ENCODE data around the gene ARGFX. TPM values are rescaled to one million over a fixed set of nuclear protein-coding genes. Genes with fewer than 3 reads are reported as not detected.
"Not testable (repeated sequence)": the region's sequence is repeated elsewhere in the genome, so short reads cannot be mapped to it uniquely, and the experiment has no call there.

Gene ARGFX
- total RNA-seq, 2 experiments from 2014 or later, result not detected

GRCh38 chr3:121595765-121596406, 28.1 kb downstream of the ARGFX start:
- intact Hi-C loops (cut with micrococcal nuclease), result no loop called here
- ATAC-seq (no peak), DNase-seq (no peak)
- H3K36me3 Mint-ChIP-seq (ENCODE audit: low read depth), result no peaks in the 10 kb centered on the region
- no peak for TF ChIP-seq CTCF (IDR thresholded peaks at IDR 0.05)
- POLR2A ChIA-PET, result no interaction called here
- H3K9me3 Mint-ChIP-seq, result no peaks in the 10 kb centered on the region
- no peaks in the 10 kb centered on the region for H3K4me1 Mint-ChIP-seq (ENCODE audit: low read depth)
- H3K27me3 Mint-ChIP-seq, result peaks cover 1% of the 10 kb centered on the region
- CTCF ChIA-PET, result interaction anchor here (2.2 kb wide), 1 partner anchor 10 kb away, joined by 7 read pairs; no protein-coding TSS in a partner anchor
- no peak overlapping the region for H3K4me3 Mint-ChIP-seq
- no peak overlapping the region for H3K27ac Mint-ChIP-seq

- H3K36me3 Mint-ChIP-seq (ENCODE audit: low read depth), result no peaks in the 10 kb centered on the region
- DNase-seq (no peak), ATAC-seq (no peak)
- H3K4me3 Mint-ChIP-seq, result no peak overlapping the region
- no peaks in the 10 kb centered on the region for H3K27me3 Mint-ChIP-seq
- POLR2A ChIA-PET, result no interaction called here
- H3K4me1 Mint-ChIP-seq (ENCODE audit: low read depth), result no peaks in the 10 kb centered on the region
- no peak overlapping the region for H3K27ac Mint-ChIP-seq
- intact Hi-C loops (cut with micrococcal nuclease), result no loop called here
- no peak for TF ChIP-seq CTCF (IDR thresholded peaks at IDR 0.05)
- CTCF ChIA-PET, result no interaction called here
- H3K9me3 Mint-ChIP-seq, result no peaks in the 10 kb centered on the region
Measured at GRCh38 chr3:121598564-121598963, 30.8 kb downstream of the ARGFX start.

GRCh38 chr3:121599900-121600299, 32.2 kb downstream of the ARGFX start:
- H3K4me1 Mint-ChIP-seq (ENCODE audit: low read depth); H3K4me3 Mint-ChIP-seq; CTCF ChIA-PET; POLR2A ChIA-PET; H3K27me3 Mint-ChIP-seq; intact Hi-C loops (cut with micrococcal nuclease); H3K27ac Mint-ChIP-seq; H3K36me3 Mint-ChIP-seq (ENCODE audit: low read depth); ATAC-seq; DNase-seq; H3K9me3 Mint-ChIP-seq: not testable (repeated sequence)

GRCh38 chr3:121601212-121601812, 33.6 kb downstream of the ARGFX start:
- no peaks in the 10 kb centered on the region for H3K27me3 Mint-ChIP-seq
- TF ChIP-seq CTCF (IDR thresholded peaks at IDR 0.05), result no peak
- CTCF ChIA-PET, result interaction anchor here (1.3 kb wide), 1 partner anchor 12 kb away, joined by 5 read pairs; no protein-coding TSS in a partner anchor
- H3K4me3 Mint-ChIP-seq, result no peak overlapping the region
- DNase-seq (no peak), ATAC-seq (no peak)
- no peaks in the 10 kb centered on the region for H3K9me3 Mint-ChIP-seq
- POLR2A ChIA-PET, result no interaction called here
- H3K27ac Mint-ChIP-seq, result no peak overlapping the region
- no peaks in the 10 kb centered on the region for H3K36me3 Mint-ChIP-seq (ENCODE audit: low read depth)
- intact Hi-C loops (cut with micrococcal nuclease), result no loop called here
- no peaks in the 10 kb centered on the region for H3K4me1 Mint-ChIP-seq (ENCODE audit: low read depth)

DNA sequence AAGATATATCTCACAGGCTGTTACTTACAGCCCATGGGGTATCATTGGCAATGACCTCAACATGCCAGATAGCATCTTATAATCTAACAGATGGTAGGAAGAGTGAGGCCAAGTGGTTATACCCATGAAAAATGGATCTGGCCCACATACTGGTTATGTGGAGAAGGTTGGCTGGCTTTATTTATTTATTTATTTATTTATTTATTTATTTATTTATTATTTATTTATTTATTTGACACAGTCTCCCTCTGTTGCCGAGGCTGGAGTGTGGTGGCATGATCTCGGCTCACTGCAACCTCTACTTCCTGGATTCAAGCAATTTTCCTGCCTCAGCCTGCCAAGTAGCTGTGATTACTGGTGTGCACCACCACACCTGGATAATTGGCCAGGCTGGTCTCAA, 37.0 kb downstream of the ARGFX start:
- no peaks in the 10 kb centered on the region for H3K36me3 Mint-ChIP-seq (ENCODE audit: low read depth)
- no peaks in the 10 kb centered on the region for H3K9me3 Mint-ChIP-seq
- POLR2A ChIA-PET, result no interaction called here
- intact Hi-C loops (cut with micrococcal nuclease), result no loop called here
- no peaks in the 10 kb centered on the region for H3K4me1 Mint-ChIP-seq (ENCODE audit: low read depth)
- no peaks in the 10 kb centered on the region for H3K27me3 Mint-ChIP-seq
- no peak for DNase-seq
- no peak overlapping the region for H3K27ac Mint-ChIP-seq
- no peak for TF ChIP-seq CTCF (IDR thresholded peaks at IDR 0.05)
- no peak for ATAC-seq
- CTCF ChIA-PET, result interaction anchor here (2.0 kb wide), 1 partner anchor 9 kb away, joined by 7 read pairs; no protein-coding TSS in a partner anchor
- no peak overlapping the region for H3K4me3 Mint-ChIP-seq

Measured in activated CD8-positive, alpha-beta T cell treated with anti-CD3 and anti-CD28 coated beads for 36 hours (primary cell).